ENCODE data around the gene PGS1. TPM values are rescaled to one million over a fixed set of nuclear protein-coding genes. Genes with fewer than 3 reads are reported as not detected.
"Not testable (repeated sequence)": the region's sequence is repeated elsewhere in the genome, so short reads cannot be mapped to it uniquely, and the experiment has no call there.

Gene PGS1, protein sequence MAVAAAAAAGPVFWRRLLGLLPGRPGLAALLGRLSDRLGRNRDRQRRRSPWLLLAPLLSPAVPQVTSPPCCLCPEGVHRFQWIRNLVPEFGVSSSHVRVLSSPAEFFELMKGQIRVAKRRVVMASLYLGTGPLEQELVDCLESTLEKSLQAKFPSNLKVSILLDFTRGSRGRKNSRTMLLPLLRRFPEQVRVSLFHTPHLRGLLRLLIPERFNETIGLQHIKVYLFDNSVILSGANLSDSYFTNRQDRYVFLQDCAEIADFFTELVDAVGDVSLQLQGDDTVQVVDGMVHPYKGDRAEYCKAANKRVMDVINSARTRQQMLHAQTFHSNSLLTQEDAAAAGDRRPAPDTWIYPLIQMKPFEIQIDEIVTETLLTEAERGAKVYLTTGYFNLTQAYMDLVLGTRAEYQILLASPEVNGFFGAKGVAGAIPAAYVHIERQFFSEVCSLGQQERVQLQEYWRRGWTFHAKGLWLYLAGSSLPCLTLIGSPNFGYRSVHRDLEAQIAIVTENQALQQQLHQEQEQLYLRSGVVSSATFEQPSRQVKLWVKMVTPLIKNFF
- total RNA-seq (2014; rRNA removed; shearing (Covaris generic)), result 43.6 and 64.1 TPM in 2 replicates

DNA sequence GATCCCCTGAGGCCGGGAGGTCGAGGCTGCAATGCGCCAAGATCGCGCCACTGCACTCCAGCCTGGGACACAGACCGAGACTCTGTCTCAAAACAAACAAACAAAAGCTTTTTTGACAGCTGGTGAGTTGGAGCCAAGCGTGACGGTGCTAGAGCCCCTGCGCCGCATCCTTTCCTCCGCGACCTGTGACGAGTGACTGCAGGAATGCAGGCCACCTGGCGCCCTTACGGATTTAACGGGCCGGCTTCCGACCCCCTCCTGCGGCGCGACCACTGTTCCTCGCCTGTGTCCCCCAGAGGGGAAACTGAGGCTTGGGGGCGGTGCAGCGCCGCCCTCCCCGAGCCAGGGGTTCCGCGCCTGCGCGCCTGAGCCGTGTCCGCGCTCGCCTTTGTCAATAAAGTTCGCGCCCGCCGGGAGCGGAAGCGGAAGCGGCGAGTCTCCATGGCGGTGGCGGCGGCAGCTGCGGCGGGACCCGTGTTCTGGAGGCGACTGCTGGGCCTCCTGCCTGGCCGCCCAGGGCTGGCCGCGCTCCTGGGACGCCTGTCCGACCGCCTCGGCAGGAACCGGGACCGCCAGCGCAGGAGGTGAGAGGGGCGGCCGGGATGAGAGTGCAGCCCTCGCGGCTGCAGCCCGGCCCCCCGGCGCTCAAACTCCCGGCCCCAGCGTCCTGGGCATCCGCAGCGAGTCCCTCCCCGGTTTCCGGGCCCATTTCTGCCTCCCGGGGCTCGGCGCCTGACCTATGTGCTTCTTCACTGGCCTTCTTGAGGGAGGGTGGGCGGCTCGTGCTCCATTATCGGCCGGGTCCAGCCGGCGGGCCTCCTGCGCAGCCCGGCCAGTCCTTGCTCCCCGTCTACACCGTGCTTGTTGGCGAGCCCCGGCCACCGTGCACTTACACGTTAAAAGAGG, at the start of gene PGS1:
Gene PGS1, plus strand, starts transcription at position 425 of the 906 bp plus-strand sequence. Its CDS starts 17 bp downstream, at position 442.
- Histone ChIP-seq H3K27me3 (replicated peaks) (no peaks in the 10 kb centered on the region), H3K36me3 (peaks cover 25% of the 10 kb centered on the region), H3K4me3 (peak within 1 kb of the TSS; percentile 88), H3K9me3 (replicated peaks) (no peaks in the 10 kb centered on the region), H3K4me1 (replicated peaks) (peaks cover 86% of the 10 kb centered on the region), H3K27ac (peak within 1 kb of the TSS; percentile 78)
- peak; percentile 92 to 96 for DNase-seq (ENCODE audit: low read depth in 1 of 2, low spot score in 2 of 2)

DNA sequence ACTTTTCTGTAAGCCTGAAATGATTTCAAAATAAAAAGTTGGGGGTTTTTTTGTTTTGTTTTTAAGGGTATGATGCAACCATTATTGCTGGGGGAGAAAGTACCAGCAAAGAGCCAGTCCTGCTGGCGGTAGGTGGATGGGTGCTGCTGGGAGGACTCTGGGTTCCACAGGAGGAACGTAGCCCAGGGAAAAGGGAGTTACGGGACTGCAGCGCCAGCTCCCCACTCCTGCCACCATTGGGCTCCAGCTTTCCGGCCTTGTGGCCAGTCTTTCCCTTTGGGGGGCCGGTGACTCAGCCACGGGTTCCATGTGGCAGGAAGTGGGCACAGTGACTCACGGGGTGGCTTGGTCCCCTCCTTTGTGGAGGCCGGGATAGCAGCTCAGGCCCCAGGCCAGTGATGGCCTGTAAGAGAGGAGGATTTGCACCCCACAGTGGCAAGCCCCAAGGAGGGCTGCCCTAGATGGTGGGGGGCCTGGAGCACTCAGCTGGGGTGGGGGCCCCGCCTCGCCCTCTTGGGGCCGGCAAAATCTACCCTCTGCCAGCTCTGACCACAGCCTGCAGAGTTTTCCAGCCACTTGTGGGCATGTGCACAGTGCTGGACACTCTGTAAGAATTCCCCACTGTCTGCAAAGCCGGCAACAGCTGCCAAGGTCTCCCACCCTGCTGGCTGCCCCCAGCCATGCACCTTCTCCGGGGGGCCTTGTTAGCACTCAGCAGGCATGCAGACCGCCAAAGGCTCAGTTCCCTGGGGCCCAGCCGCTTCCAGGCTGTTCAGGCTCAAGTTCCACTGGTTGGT, 49.0 kb upstream of the PGS1 start:
- peaks cover 59% of the 10 kb centered on the region for H3K4me1 ChIP-seq (replicated peaks)
- no peaks in the 10 kb centered on the region for H3K9me3 ChIP-seq (replicated peaks)
- H3K36me3 ChIP-seq, result no peaks in the 10 kb centered on the region
- peak; percentile 85 to 95 for DNase-seq (ENCODE audit: low read depth in 1 of 2, low spot score in 2 of 2)
- H3K27ac ChIP-seq, result peak overlapping the region; percentile 67
- no peak overlapping the region for H3K4me3 ChIP-seq
- H3K27me3 ChIP-seq (replicated peaks), result no peaks in the 10 kb centered on the region

DNA sequence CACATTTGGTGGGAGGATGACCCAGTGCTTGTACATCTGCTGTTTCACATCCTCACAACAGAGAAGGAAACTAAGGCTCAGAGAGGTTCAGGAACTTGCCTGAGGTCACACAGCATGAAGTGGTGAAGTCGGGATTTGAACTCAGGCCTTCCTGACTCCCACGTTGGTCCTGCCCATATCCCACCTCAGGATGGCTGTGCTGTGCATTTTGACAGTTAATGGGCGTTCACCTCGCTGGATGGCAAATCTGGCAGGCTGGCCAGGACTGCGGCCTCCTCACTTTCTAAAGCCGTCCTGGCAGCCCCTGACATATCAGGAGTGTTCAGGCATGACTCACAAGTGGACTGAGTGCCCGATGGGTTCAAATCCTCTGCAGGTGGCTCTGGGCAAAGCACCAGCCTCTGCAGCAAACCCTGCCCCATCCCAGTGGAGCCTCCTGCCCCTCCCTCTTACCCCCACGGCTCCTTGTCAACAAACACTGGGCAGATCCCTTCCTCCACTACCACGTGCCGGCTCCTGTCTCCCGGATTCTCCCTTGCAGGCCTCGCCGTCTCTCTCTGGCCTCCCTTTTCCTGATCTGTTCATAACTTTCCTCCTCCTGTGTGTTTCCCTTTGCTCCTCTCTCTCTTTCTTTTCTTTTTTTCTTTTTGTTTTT, 47.8 kb upstream of the PGS1 start:
- H3K9me3 ChIP-seq (replicated peaks), result no peaks in the 10 kb centered on the region
- DNase-seq (ENCODE audit: low read depth in 1 of 2, low spot score in 2 of 2), result peak in 1 of 2 experiments; percentile 69
- no peaks in the 10 kb centered on the region for H3K36me3 ChIP-seq
- no peaks in the 10 kb centered on the region for H3K27me3 ChIP-seq (replicated peaks)
- H3K27ac ChIP-seq, result no peak overlapping the region
- no peak overlapping the region for H3K4me3 ChIP-seq
- H3K4me1 ChIP-seq (replicated peaks), result peaks cover 59% of the 10 kb centered on the region

DNA sequence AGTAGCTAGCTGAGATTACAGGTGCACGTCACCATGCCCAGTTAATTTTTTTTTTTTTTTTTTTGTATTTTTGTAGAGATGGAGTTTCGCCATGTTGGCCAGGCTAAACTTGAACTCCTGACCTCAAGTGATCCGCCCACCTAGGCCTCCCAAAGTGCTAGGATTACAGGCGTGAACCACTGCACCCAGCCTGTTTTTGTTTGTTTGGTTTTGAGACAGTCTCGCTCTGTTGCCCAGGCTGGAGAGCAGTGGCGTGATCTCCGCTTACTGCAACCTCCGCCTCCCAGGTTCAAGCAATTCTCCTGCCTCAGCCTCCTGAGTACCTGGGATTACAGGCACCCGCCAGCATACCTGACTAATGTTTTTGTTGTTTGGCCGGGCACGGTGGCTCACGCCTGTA, 47.1 kb upstream of the PGS1 start:
- H3K36me3 ChIP-seq; H3K4me3 ChIP-seq; H3K27ac ChIP-seq; H3K9me3 ChIP-seq (replicated peaks); H3K27me3 ChIP-seq (replicated peaks); DNase-seq (ENCODE audit: low read depth in 1 of 2, low spot score in 2 of 2): not testable (repeated sequence)
- H3K4me1 ChIP-seq (replicated peaks), result peaks cover 59% of the 10 kb centered on the region

DNA sequence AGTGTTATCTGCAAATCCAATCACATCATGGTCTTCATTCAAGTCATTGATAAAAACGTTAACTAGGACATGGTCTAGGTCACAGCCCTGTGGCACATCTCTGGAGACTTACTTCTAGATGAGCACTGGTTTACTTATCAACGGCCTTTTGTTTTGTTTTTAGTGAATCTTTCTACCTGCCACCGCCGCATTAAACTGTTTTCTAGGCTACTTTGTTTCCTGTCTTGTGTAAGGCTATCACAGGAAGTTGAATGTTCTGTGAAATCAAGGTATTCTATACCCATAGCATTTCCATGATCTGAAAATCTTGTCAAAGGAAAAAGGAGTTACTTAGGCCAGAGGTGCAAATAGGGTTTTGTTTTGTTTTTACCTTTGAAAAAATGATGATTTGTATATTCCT, 45.5 kb upstream of the PGS1 start:
- Histone ChIP-seq H3K27me3 (replicated peaks) (no peaks in the 10 kb centered on the region), H3K36me3 (no peaks in the 10 kb centered on the region), H3K4me1 (replicated peaks) (peaks cover 72% of the 10 kb centered on the region), H3K9me3 (replicated peaks) (no peaks in the 10 kb centered on the region), H3K4me3 (no peak overlapping the region), H3K27ac (no peak overlapping the region)
- no peak for DNase-seq (ENCODE audit: low read depth in 1 of 2, low spot score in 2 of 2)

DNA sequence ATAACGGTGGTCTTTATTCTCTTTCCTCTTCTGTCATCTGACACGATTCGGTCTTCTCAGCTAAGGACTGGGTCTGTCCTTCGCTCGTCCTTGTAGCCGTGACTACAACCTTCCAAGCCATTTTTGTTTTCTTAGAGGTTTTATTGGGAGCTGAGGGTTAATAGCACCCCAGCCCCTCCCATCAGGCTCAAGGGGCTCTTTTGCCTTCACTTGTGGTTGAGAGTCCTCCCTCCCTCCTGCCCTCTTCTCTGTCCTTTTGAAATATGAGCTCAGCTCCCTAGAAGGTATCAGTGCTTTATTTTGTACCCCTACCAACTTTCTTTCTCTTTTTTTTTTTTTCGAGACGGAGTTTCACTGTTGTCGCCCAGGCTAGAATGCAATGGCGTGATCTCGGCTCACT, 43.2 kb upstream of the PGS1 start:
- Histone ChIP-seq H3K27ac (peak overlapping the region; percentile 53), H3K27me3 (replicated peaks) (no peaks in the 10 kb centered on the region), H3K4me3 (no peak overlapping the region), H3K9me3 (replicated peaks) (no peaks in the 10 kb centered on the region), H3K4me1 (replicated peaks) (peaks cover 56% of the 10 kb centered on the region), H3K36me3 (no peaks in the 10 kb centered on the region)
- DNase-seq (ENCODE audit: low read depth in 1 of 2, low spot score in 2 of 2), result no peak

DNA sequence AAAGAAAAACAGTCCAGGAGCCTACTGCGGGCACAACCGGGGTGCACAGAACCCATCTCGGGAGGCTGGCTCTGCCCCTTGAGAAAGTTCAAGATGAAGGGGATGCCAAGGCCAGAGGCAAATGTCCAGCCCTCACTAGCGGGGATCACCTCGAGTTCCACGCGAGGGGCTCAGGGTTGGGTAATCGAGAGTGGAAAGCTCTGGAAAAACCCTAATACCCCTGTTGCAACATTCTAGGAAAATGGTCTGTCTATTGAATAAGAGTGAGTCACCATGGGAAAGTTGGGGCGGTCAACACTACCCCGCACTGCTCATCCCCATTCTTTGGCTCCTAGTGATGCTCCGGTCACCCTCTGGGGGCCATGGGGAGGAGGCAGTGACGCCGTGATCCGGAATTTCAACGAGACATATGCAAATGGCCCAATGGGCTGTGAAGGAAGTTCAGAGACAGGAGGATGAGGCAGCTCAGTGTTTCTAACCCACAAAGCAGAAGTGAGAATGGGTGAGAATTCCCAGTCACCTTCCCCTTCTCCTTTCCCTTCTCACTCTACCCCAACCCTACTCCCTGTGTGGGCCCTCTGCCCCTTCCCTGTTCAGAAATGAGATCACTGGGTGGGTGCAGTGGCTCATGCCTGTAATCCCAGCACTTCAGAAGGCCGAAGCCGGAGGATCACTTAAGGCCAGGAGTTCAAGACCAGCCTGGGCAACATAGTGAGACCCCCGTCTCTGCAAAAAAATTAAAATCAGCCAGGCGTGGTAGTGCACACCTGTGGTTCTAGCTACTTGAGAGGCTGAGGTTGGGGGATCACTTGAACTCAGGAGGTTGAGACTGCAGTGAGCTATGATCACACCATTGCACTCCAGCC, 41.0 kb upstream of the PGS1 start:
- H3K4me3 ChIP-seq, result no peak overlapping the region
- no peaks in the 10 kb centered on the region for H3K36me3 ChIP-seq
- no peaks in the 10 kb centered on the region for H3K9me3 ChIP-seq (replicated peaks)
- peak overlapping the region; percentile 84 for H3K27ac ChIP-seq
- no peaks in the 10 kb centered on the region for H3K27me3 ChIP-seq (replicated peaks)
- peak; percentile 84 to 93 for DNase-seq (ENCODE audit: low read depth in 1 of 2, low spot score in 2 of 2)
- H3K4me1 ChIP-seq (replicated peaks), result peaks cover 53% of the 10 kb centered on the region

DNA sequence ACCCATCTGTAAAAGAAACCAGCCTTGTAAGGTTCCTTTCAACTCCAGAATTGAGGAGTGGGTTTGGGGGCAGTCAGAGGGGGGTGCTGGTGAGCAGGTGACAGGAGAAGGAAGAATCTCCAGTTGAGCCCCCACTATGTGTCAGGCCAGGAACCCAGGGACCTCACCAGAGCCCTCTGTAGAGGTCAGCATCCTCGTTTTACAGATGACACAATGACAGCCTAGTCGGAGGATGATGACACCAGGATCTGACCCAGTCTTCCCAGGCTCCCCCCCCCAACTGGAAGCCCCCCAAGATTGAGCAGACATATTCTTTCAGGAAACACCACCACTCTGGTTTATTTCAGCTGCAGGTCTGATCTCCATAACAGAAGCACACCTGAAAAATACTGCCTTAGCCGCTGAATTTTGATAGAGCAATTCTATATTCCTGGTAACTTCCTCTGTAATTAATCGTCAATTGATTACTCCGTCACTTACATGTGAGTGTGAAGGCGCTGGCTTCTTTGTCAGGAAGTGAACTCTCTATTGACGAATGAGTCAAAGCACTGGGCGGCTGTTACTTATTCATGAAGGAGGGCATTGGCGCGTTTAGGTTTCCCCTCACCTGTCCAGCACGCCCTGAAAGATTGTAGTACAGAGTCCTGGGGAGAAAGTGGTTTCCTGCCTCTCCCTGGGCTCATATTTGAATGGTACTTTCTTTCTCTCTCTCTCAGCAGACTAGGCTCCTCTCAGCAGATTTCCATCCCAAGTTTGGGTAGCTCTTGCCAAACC, 39.8 kb upstream of the PGS1 start:
- H3K27ac ChIP-seq, result no peak overlapping the region
- no peaks in the 10 kb centered on the region for H3K36me3 ChIP-seq

DNA sequence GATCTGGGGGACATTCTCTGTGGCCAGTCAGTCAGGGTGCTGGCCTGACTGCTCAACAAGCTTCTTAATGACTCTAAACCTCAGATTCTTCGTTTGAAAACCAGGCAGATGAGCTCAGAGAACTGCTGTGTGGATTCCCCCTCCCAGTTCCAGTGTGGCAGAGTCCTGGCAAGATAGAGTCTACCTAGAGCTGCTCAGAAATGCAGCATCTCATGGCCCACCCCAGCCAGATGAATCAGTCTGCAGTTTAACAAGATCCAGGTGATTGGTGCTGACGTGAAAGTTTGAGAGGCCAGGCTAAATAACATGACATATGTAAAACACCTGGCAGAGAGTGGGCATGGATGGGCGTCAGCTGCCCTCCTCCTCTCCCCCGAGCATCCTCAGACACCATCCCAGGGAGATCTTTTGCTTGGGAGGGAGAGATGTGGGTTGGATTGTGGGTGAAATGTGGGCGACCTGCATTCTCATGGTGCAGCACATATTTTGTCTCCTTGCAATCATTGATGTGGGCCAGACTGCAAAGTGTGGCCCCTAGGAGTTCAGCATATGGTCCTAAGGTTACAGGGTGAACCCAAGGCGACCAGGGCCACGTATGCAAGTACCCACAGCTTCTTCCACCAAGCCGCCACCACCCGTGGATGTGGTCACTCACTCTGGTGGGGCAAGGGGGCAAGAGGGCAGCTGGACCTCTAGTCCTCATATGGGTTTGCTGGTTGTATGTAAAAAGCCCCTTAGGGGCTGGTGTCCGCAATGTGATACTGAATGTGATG, 38.1 kb upstream of the PGS1 start:
- H3K4me1 ChIP-seq (replicated peaks), result peaks cover 52% of the 10 kb centered on the region
- no peak overlapping the region for H3K27ac ChIP-seq
- DNase-seq (ENCODE audit: low read depth in 1 of 2, low spot score in 2 of 2), result no peak
- H3K36me3 ChIP-seq, result no peaks in the 10 kb centered on the region
- H3K4me3 ChIP-seq, result no peak overlapping the region
- no peaks in the 10 kb centered on the region for H3K27me3 ChIP-seq (replicated peaks)
- no peaks in the 10 kb centered on the region for H3K9me3 ChIP-seq (replicated peaks)

More for the DNA sequence above, 39.8 kb upstream of the PGS1 start:
- Histone ChIP-seq H3K4me1 (replicated peaks) (peaks cover 64% of the 10 kb centered on the region), H3K27me3 (replicated peaks) (no peaks in the 10 kb centered on the region), H3K4me3 (no peak overlapping the region), H3K9me3 (replicated peaks) (no peaks in the 10 kb centered on the region)
- no peak for DNase-seq (ENCODE audit: low read depth in 1 of 2, low spot score in 2 of 2)

DNA sequence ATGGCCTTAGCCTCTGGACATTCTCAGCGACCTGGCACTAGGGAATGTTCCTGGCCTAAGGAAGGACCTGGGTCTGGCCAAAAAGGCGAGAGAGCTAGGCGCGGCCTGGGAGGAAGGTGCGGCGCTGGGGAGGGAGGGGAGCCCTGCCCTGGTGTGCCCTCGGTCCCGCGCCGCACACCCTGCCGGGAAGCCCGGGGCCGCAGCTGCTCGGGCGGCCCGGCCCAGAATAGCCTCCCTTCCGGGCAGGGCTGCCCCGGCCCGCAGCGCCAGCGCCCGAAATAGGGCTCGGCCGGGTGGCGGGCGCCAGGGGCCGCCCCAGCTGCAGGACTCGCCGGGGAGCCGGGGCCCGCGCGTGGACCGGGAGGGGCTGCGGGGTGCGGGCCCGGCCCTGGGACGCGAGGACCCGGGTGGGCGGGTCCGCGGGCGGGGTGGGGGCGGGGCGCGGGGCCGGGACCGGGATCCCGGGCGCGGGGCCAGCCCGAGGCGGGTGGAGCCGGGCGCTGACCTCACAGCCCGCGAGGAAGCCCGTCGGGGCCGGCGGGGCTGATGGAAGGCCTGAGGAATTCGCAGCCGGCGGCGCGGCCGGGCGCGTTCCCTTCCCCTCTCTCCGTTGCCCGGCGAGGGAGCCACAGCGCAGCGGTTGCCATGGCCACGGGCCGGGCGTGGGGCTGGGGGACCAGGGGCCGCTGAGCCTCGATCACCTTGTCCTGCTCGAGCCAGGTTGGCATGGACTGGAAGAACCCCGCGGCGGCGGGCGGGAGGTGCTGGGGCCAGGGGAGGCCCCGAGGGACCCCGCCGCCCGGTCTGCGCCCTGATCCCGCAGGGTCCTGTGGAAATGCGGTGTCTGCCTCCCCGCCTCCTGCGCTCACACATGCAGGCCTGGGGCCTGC, 36.6 kb upstream of the PGS1 start:
- peak; percentile 82 to 86 for DNase-seq (ENCODE audit: low read depth in 1 of 2, low spot score in 2 of 2)
- Histone ChIP-seq H3K9me3 (replicated peaks) (no peaks in the 10 kb centered on the region), H3K36me3 (no peaks in the 10 kb centered on the region), H3K27me3 (replicated peaks) (no peaks in the 10 kb centered on the region), H3K4me1 (replicated peaks) (peaks cover 50% of the 10 kb centered on the region), H3K4me3 (peak overlapping the region; percentile 34), H3K27ac (peak overlapping the region; percentile 88)
